HCT116 (cell line): ENCODE measurements around the gene RENBP. TPM values are rescaled to one million over a fixed set of nuclear protein-coding genes. Genes with fewer than 3 reads are reported as not detected.

Experiments used
- ATAC-seq: fragments of 200-7000 bp; cut with Tn5 transposase; 2 replicates; pipeline ENCODE4 v1.9.1; 2020; ENCODE audit warnings: mild to moderate bottlenecking, moderate library complexity
- BruUV-seq: library from RNA; stranded (reverse); fragments of 400-500 nt; replicated peaks from 2 replicates; lab custom pipeline; 2021; lab: Mats Ljungman, UMichigan
- CTCF ChIA-PET: fragments of 300-600 bp; sonication (Branson Sonifier 250); formaldehyde crosslinking; loops from one replicate; lab custom pipeline; 2021; ENCODE audit warnings: antibody characterized with exemption; lab: Charles Lee
- POLR2A ChIA-PET: fragments of 300-600, 350-600 bp; sonication (Branson Sonifier 250); formaldehyde crosslinking; loops from one replicate; lab custom pipeline; 2021; ENCODE audit warnings: antibody characterized with exemption; lab: Charles Lee
- RAD21 ChIA-PET, 2 experiments: fragments of 300-600 bp; sonication (Branson Sonifier 250); formaldehyde crosslinking; loops; one replicate each; lab custom pipeline; 2023; ENCODE audit warnings: low total read pairs in 2 of 2; ENCODE audit not compliant: uncharacterized antibody in 2 of 2, unreplicated experiment in 2 of 2, low non-redundant PET in 1 of 2; lab: Charles Lee
- DNase-seq: peaks from one replicate; pipeline ENCODE4 v3.0.0-alpha.2; 2010; ENCODE audit warnings: low read depth, low spot score
- H2AFZ ChIP-seq: fragments of 200-600 bp; shearing (Covaris generic), sonication (generic); 2 replicates; pipeline ENCODE4 v1.6.1; 2017; ENCODE audit warnings: low read depth, mixed run types, mixed read lengths, antibody characterized with exemption, low read length; ENCODE audit not compliant: poor library complexity, severe bottlenecking
- H3K27ac ChIP-seq: 2 replicates; pipeline ENCODE4 v1.5.1; 2012; ENCODE audit warnings: low read depth, low read length
- H3K27me3 ChIP-seq: fragments of 200-600 bp; sonication (generic); 2 replicates; pipeline ENCODE4 v1.6.1; 2016; ENCODE audit warnings: mixed run types, low read length, mixed read lengths; ENCODE audit not compliant: insufficient read depth
- H3K36me3 ChIP-seq, 2 experiments: fragments of 200-500 bp in 1 of 2; fragments of 200-600 bp in 1 of 2; sonication (Bioruptor generic) in 1 of 2; sonication (generic) in 1 of 2; 2 replicates each; pipeline versions ENCODE4 v1.5.1 to v1.6.1; 2014 to 2016; ENCODE audit warnings: low read length in 2 of 2, inconsistent platforms in 1 of 2, mixed read lengths in 1 of 2, mixed run types in 1 of 2; ENCODE audit not compliant: insufficient read depth in 2 of 2, control insufficient read depth in 1 of 2
- H3K4me1 ChIP-seq, 2 experiments: fragments of 200-600 bp in 1 of 2; sonication (generic) in 1 of 2; 2 replicates each; pipeline versions ENCODE4 v1.5.1 to v1.6.1; 2012 to 2017; ENCODE audit warnings: low read length in 2 of 2, inconsistent platforms in 1 of 2, mild to moderate bottlenecking in 1 of 2, mixed read lengths in 1 of 2, mixed run types in 1 of 2, moderate library complexity in 1 of 2; ENCODE audit not compliant: insufficient read depth in 2 of 2, control insufficient read depth in 1 of 2
- H3K4me2 ChIP-seq: fragments of 200-600 bp; sonication (generic); 2 replicates; pipeline ENCODE4 v1.6.1; 2017; ENCODE audit warnings: mixed run types, low read length, mixed read lengths
- H3K4me3 ChIP-seq, 2 experiments: fragments of 200-600 bp in 1 of 2; sonication (generic) in 1 of 2; replicated peaks in 1 of 2; 2 replicates each; pipeline ENCODE4 v1.5.1; 2011 to 2016; ENCODE audit warnings: low read length in 2 of 2, control low read depth in 1 of 2, low read depth in 1 of 2, mild to moderate bottlenecking in 1 of 2, mixed read lengths in 1 of 2, mixed run types in 1 of 2
- H3K79me2 ChIP-seq: fragments of 200-600 bp; sonication (generic); 2 replicates; pipeline ENCODE4 v1.6.1; 2017; ENCODE audit warnings: mild to moderate bottlenecking, mixed run types, low read length, moderate library complexity, mixed read lengths; ENCODE audit not compliant: insufficient read depth
- H3K9ac ChIP-seq: fragments of 200-600 bp; sonication (generic); 2 replicates; pipeline ENCODE4 v1.6.1; 2016; ENCODE audit warnings: low read length, mixed read lengths
- H3K9me2 ChIP-seq: fragments of 200-600 bp; sonication (generic), shearing (Covaris generic); 2 replicates; pipeline ENCODE4 v1.6.1; 2017; ENCODE audit warnings: mixed run types, mild to moderate bottlenecking, moderate library complexity; ENCODE audit not compliant: insufficient read depth
- H3K9me3 ChIP-seq, 2 experiments: fragments of 200-500 bp in 1 of 2; fragments of 200-600 bp in 1 of 2; sonication (Bioruptor generic) in 1 of 2; sonication (generic) in 1 of 2; 2 replicates each; pipeline ENCODE4 v1.6.1; 2014 to 2017; ENCODE audit warnings: low read length in 2 of 2, mixed read lengths in 2 of 2, inconsistent platforms in 1 of 2, low read depth in 1 of 2, mild to moderate bottlenecking in 1 of 2, mixed run types in 1 of 2, moderate library complexity in 1 of 2; ENCODE audit not compliant: control insufficient read depth in 1 of 2, insufficient read depth in 1 of 2
- H4K20me1 ChIP-seq: fragments of 200-600 bp; sonication (generic), shearing (Covaris generic); 2 replicates; pipeline ENCODE4 v1.6.1; 2017; ENCODE audit warnings: mixed run types, mild to moderate bottlenecking, moderate library complexity; ENCODE audit not compliant: insufficient read depth
- EZH2 ChIP-seq: fragments of 200-600 bp; sonication (generic); IDR thresholded peaks from 2 replicates; pipeline ENCODE4 v1.6.1; 2017; ENCODE audit warnings: antibody characterized with exemption, mixed run types
- FOSL1 ChIP-seq: IDR thresholded peaks from 2 replicates; pipeline ENCODE4 v1.6.1; 2012; ENCODE audit warnings: low read depth
- MAX ChIP-seq: IDR thresholded peaks from 2 replicates; pipeline ENCODE4 v1.6.1; 2012
- POLR2AphosphoS5 ChIP-seq: IDR thresholded peaks from 2 replicates; pipeline ENCODE4 v1.6.1; 2011; ENCODE audit warnings: mild to moderate bottlenecking, low read depth, low read length, moderate library complexity
- RAD21 ChIP-seq: IDR thresholded peaks from 2 replicates; pipeline ENCODE4 v1.6.1; 2012; ENCODE audit warnings: low read depth, mild to moderate bottlenecking
- SIN3A ChIP-seq: IDR thresholded peaks from 2 replicates; pipeline ENCODE4 v1.6.1; 2012; ENCODE audit warnings: low read depth
- SP1 ChIP-seq: IDR thresholded peaks from 2 replicates; pipeline ENCODE4 v1.6.1; 2012; ENCODE audit warnings: low read depth
- SRF ChIP-seq: IDR thresholded peaks from 2 replicates; pipeline ENCODE4 v1.6.1; 2012; ENCODE audit warnings: low read depth
- ZBTB33 ChIP-seq: IDR thresholded peaks from 2 replicates; pipeline ENCODE4 v1.6.1; 2011; ENCODE audit warnings: mild to moderate bottlenecking, low read length, moderate library complexity; ENCODE audit not compliant: insufficient replicate concordance; ENCODE audit errors: extremely low read depth
- ZFX ChIP-seq: fragments of 450-650 bp; IDR thresholded peaks from 2 replicates; pipeline ENCODE4 v1.6.1; 2017
- intact Hi-C: fragments of 100-400 bp; cut with micrococcal nuclease; formaldehyde crosslinking; loops from 2 replicates; pipeline ENCODE4 v1.10.0; 2022
- total RNA-seq: library from RNA; stranded (reverse); gene quantifications from one replicate; pipeline ENCODE4 v1.2.1, GENCODE V29; 2021; ENCODE audit not compliant: unreplicated experiment

RENBP gene
- total RNA-seq, 1 experiment from 2014 or later = 1.3 TPM

GRCh38 chrX:153888344-153888743 lies 56.1 kb downstream of the RENBP start:
- H3K27me3 ChIP-seq = no peaks in the 10 kb centered on the region
- no TSS peak for BruUV-seq
- peaks cover 9 to 17% of the 10 kb centered on the region in 2 experiments for H3K4me1 ChIP-seq
- no peak for ATAC-seq
- intact Hi-C loops = no loop called here
- TF ChIP-seq SIN3A (no peak), RAD21 (no peak), EZH2 (no peak), POLR2AphosphoS5 (no peak), FOSL1 (no peak), MAX (no peak), SP1 (no peak), ZBTB33 (no peak), SRF (no peak), ZFX (no peak)
- TF ChIP-seq, all 23 proteins: peak for 0
- no peak overlapping the region for H2AFZ ChIP-seq
- H3K4me3 ChIP-seq = no peak overlapping the region
- POLR2A ChIA-PET = no interaction called here
- H3K79me2 ChIP-seq = no peaks in the 10 kb centered on the region
- no peak overlapping the region for H3K9ac ChIP-seq
- no peaks in the 10 kb centered on the region for H4K20me1 ChIP-seq
- DNase-seq = no peak
- H3K36me3 ChIP-seq = no peaks in the 10 kb centered on the region
- H3K9me3 ChIP-seq = no peaks in the 10 kb centered on the region
- H3K27ac ChIP-seq = no peak overlapping the region
- no peaks in the 10 kb centered on the region for H3K9me2 ChIP-seq
- RAD21 ChIA-PET = no interaction called here
- H3K4me2 ChIP-seq = no peak overlapping the region
- CTCF ChIA-PET = no interaction called here

GRCh38 chrX:153887385-153887784 lies 57.1 kb downstream of the RENBP start:
- no peak for DNase-seq
- intact Hi-C loops = no loop called here
- Histone ChIP-seq H2AFZ (no peak overlapping the region), H3K4me2 (no peak overlapping the region), H3K9ac (no peak overlapping the region), H3K79me2 (no peaks in the 10 kb centered on the region), H3K36me3 (no peaks in the 10 kb centered on the region), H3K27ac (no peak overlapping the region), H3K4me1 (peaks cover 9 to 22% of the 10 kb centered on the region in 2 experiments), H3K4me3 (no peak overlapping the region), H3K9me3 (no peaks in the 10 kb centered on the region), H4K20me1 (no peaks in the 10 kb centered on the region), H3K27me3 (no peaks in the 10 kb centered on the region), H3K9me2 (no peaks in the 10 kb centered on the region)
- ChIA-PET POLR2A (no interaction called here), CTCF (no interaction called here), RAD21 (no interaction called here)
- no peak for TF ChIP-seq ZFX
- no peak for TF ChIP-seq ZBTB33
- no peak for ATAC-seq
- no TSS peak for BruUV-seq
